ENCODE data around the gene TTC21B.

TTC21B gene

DNA sequence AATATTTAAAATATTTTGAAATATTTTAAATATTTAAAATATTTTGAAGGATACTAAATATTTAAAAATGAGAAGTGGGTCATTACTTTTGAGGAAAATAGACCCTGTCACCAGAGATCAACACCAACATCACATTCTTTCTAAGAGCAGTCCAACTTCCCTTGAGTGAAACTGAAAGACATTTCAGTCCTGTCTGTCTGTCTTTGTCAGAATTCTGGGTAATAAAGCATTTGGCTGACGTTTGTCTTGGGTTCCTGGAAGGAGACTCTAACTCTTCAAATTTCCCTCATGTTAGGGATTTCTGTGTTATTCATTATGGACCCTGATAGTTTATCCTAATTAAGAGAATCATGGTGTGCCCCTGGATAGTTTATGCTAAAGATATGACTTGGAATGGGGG, 32.8 kb downstream of the TTC21B start:
- DNase-seq = no peak

DNA sequence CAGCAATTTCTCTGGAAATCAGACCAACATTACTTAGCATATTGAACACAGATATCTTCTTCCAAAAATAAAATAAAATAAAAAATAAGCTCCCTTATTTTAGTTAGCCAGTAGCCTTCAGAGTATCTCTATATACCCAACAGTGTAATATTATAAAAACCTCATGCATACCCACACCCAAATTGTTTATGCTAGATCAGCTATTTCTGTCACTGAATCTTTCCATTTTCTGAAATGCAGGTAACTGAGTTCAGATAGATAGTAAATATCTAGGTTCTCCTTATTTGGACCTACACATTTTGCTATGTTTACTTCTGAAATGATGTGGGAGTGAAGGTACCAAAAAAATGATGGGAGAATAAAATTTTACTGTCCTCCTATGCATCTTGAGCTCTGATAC, 39.9 kb downstream of the TTC21B start:
- no peak for DNase-seq

DNA sequence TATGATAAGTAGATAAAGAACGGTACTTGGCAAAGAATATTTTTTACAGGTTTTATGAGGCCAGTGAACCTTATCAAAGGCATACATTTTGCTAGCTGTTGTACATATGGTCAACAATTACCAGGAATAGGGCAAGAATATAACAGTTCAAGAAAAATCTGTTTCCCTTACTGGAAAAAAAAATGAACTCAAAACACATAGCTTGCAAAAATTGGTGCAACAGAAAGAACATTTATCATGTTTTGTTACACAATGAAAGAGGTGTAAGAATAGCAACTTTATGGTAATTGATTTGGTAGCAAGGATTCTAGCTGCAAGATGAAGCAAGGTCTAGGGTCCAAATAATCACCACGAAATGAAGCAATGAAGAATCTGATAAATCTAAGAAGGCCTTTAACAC, 41.6 kb downstream of the TTC21B start:
- no peak for DNase-seq

DNA sequence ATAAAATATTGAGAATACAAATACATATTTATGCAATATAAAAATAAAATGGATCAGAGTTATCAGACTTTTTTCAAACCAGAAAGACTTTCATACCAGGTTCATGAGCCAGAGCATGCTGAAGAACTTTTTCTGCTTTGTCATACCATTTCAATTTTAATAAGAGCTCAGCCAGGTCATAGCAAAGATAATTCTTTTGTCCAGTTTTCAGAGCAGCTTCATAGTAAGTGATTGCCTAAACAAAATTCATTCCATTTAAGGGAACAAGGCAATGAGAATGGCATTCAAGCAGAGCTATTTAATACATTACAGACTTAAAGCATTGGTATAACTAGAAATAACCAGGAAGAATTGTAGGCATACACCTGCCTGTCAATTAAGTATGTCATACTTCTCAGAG, 42.3 kb downstream of the TTC21B start:
- no peak for DNase-seq

DNA sequence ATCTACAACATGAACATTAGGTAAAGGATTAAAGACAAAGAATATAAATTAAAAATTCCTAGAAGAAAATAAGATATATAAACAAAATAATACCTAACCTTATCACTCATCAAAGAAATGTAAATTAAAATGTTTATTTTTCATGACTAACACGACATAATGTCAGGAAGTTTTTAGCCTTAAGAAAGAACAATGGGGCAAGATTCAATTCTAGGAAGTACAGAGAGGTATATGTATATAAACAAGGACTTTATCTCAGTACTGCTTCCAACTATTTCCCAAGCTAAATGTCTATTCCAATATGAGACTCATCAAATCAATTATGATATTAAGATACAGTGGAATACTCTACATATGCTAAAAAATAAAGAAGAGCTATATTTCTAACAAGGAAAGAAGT, 44.1 kb downstream of the TTC21B start:
- DNase-seq = no peak

DNA sequence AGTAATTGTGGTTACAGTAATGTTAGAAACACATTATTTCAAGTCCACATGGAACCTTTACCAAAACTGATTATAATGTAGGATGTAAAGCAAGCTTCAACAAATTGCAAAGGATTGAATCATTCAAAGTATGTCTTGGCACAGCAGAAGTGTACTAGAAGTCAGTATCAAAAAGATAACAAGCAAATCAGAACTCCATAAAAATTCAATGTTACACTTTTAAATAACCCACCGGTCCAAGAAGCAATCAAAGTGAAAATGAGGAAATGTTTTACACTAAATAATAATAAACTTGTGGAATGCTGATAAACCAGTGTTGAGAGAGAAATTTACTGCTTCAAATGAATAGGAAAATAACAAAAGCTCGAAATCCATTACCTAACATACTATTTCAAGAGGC, 47.7 kb downstream of the TTC21B start:
- no peak for DNase-seq

DNA sequence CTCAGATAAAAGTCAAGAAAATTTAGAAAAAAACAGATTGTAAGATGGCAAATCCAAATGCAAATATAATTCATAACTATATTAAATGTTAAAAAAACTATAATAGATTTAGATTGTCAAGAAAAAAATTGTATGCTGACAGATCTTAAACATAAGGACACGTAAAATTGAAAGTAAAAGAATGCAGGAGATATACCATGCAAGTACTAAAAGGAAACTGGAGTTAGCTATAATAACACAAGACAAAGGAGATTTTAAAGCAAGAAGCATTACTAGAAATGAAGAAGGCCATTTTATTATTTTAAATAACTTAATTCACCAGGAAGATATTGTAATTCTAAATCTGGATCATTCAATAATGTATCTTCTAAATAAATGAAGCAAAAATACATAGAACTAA, 48.3 kb downstream of the TTC21B start:
- DNase-seq = no peak

DNA sequence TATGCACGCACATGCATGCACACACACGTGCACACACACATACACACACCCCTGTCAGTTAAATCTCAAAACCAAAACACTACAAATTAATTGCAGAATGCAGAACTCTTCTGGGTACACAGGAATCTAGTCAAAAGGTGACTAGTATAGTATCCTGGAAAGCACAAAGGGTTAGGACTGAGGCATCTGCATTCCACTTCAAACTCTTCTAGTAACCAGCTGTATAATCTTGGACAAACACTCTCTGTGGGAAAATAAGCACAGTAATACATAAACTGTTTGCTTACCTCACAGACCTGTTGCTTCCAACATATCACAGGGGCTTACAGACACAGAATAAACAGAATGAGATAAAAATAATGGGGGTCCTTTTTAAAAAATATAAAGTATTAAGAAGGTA, 49.1 kb downstream of the TTC21B start:
- no peak for DNase-seq

DNA sequence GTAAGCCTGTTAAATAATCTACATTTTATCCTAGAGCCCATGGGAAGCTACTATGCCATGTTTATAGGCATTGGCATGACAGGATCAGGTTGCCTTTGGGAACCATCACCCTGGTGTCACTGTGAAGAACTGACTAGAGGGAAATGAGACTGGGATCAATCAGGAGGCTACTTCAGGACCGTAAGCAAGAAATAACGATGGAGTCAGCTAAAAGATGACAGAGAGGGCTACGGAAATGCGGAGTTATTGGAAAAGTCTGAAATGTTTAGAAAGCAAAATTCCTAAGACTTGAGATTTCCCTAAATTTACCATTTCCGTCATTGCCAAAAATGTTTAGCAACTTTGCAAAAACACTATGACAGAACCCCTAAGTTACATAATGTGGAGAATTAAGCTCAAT, 50.2 kb downstream of the TTC21B start:
- DNase-seq = no peak

DNA sequence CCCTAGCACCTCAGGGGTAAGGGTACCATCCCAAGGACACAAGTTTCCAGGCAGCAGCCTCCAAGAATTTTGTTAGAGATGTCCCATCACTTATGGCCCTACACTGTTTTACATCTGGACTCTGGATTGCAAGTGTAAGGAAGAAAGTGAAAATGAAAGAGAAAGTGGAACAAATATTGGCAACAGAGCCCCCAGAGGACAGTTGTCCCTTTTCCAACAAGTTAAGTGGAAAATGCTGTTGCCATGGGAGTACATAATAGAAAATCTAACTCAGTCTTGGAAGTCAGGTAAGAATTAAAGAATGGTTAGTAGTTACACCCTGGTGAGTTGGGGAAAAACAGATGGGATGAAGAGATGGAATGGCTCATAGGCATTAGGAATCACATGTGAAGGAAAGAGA, 50.6 kb downstream of the TTC21B start:
- DNase-seq = no peak

DNA sequence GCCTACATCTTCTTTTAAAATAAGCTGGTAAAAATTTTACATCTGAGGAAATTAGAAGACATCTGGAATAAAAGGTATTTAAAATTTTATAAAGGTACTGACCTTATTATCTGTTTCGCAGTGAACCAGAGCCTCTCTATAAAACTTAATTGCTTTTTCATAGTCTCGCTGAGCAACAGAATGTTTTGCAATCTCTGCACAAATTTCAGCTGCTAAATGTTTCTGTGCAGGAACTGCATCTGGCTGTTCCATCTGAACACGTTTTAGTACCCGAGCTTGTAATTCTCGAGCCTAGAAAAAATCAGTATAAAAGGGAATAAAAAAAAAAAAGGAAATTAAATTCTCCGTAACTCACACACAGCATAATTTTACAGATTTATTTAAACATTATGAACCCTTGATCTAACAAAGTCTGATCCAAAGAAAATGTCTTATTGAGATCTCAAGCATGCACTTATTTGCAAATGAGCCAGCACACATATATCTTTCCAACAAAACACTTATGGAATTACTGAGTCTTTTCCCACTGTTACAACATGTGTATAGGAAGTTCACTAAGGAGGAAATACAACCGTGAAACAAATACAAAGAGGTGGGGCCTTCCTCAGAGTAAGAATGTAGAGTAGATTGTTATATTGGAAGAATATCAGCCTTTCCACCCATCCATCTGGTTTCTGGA, 51.8 kb downstream of the TTC21B start:
- no peak for DNase-seq

DNA sequence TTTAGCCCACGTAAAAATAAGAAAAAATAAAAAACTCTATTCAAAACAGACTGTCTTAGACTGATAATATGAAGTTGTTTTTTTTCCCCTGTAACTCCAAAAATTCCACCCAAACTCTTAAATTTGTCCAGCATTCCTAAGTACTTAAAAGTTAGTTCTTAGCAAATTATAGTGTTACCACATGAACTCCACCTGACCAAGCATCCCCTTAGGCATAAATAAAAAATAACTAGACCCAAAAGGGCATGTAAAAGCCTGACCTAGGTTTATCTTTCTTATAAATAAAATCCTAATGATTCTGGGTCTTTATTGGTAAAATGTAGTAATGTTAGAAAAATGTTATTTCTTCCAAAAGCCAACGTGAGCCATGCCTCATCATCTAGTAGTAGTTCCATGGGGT, 54.3 kb downstream of the TTC21B start:
- DNase-seq = no peak

DNA sequence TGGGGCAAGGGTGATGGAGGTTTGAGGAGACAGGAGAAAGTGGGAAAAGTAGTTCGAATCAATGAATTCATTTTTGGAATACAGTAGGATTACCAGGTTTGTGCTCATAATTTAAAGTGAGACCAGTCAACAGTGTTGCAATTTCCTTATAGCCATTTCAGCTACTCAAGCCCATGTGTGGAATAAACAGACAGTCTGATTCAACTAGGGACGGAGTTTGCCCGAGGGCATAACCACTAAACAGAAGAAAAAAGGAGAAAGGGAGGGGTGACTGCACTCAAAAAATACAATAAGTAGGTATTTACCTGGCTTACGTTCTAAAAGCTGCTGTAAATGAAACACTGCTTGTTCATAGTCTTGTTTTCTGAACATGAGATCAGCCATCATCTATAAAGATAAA, 55.2 kb downstream of the TTC21B start:
- DNase-seq = no peak

DNA sequence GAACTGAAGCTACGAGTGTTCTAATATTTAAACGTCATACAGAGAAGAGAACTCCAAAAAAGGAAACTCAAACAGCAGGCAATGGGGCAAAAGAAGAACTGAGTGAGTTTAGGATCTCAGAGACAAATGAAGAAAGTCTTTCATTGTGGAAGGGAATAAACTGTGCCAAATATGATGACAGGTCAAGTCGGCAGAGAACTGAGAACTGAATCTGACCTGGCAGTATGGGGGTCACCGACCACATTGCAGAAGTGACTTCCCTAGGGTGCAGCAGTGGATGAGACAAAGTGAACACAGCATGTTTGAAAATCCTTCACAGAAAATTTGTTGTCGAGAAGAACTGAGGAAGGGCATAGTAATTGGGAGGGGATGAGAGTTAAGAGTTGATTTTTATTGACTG, 55.9 kb downstream of the TTC21B start:
- DNase-seq = no peak

DNA sequence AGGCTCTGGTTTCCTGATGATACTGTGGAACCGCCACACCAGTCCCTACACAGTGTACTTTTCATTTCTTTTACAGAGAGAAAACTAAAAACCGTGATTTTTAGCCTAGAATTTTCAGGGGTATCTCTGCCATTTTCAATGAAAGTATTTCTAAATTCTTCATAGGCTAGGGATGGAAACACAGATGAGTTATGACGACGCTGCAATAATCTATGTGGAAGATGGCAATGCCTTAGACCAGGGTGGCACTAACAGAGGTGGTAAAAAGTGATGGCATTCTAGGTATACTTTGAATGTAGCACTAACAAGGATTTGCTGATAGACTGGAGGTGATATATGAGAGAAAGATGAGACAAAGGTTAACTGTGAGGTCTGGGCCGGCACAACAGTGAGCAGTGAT, 56.5 kb downstream of the TTC21B start:
- no peak for DNase-seq

DNA sequence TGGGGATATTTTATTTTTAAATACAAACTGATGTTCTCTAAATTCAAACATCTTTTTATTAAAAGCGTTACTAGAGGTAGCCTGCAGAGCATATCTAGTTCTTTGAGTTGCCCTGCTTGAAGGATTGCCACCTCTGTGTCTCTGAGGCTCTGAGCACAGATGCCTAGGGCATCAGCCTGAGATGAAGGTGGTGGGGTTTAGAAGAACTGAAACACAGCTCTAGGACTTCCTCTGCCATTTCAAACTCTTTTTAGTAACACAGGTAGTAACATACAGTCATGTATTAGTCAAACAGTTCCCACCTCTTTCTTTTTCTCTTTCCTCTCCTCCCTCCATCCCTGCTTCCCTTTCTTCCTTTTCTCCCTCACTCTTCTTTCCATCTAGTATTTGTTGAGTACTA, 57.6 kb downstream of the TTC21B start:
- no peak for DNase-seq

DNA sequence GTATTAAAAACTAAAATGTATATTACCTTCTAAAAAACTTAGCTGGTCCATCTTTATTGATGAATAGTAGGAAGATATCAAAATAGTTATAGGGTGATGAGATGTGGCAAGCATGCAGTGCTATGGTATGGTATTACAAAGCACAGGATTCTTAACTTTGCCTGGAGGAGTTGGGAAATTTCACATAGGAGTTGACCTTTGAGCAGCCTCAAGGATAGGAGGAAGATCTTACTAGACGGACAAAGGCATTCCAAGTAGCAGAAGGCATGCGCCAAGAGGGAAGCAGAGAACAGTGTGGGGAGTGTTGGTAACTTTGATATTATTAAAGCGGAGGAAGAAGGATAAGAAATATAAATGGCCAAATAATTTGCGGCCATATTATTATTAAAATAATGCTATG, 60.0 kb downstream of the TTC21B start:
- DNase-seq = no peak

DNA sequence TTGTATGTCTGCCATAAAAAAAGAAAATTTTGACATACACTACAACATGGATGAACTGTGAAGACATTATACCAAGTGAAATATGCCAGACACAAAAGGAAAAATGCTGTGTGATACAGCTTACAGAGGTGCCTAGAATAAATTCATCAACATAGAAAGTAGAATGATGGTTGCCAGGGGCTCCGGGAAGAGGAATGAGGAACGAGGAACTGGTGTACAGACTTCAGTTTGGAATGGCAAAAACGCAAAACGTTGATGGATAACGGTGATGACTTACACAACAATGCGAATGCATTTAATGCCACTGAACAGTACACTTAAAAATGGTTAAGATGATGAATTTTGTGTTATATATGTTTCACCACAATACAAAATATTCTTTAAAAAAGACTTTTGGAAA, 61.0 kb downstream of the TTC21B start:
- DNase-seq = no peak

DNA sequence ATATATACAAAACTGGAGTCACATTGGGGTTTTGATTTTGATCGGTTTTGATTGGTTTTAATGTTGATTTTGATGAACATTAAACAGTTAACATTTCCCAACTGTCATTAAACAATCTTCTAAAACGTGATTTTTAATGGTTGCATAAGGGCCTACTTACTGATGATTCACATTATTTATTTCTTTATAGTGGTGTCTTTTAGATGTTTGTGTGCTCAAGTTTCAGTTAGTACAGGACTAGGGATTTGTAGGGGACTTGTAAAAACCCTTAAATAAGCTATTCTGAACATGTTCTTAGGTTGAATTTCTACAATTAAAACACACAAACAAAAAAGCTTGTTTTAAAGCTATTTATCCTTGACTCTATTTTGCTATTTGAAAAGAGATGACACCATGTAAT, 61.6 kb downstream of the TTC21B start:
- DNase-seq = no peak

DNA sequence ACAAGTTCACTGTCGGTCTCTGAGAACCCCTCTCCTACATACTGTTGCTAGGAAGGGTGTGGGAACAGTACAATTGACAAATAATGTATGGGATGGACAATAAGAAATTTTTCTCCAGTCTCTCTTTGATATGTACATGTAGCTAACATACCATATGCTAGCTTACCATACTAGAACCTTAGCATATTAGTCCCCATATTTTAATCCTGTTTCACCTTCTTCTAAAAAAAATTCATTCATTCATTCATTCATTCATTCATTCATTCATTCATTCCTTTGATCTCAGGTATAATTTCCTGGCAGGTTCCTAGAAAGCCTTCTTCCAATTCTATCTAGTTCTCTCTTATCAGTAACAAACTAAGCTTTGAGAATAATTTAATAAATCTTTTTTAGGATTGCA, 62.2 kb downstream of the TTC21B start:
- no peak for DNase-seq

DNA sequence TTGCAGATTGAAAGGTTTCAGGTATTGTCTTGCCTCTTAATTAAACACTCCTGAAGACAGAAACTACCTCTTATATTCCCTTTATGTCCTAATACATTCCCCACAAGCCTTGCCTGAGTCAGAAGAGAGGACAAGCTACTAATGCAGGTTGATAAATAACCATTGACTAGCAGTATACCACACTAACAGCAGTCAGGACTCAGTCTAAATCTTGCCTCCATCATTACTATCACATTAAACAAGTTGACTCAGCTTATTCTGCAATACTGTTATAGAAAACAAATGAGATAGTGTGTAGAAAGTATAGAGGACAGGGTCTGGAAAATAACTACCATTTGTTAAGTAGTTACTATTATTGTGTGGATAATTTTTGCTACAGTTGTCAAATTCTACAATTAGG, 63.8 kb downstream of the TTC21B start:
- no peak for DNase-seq

DNA sequence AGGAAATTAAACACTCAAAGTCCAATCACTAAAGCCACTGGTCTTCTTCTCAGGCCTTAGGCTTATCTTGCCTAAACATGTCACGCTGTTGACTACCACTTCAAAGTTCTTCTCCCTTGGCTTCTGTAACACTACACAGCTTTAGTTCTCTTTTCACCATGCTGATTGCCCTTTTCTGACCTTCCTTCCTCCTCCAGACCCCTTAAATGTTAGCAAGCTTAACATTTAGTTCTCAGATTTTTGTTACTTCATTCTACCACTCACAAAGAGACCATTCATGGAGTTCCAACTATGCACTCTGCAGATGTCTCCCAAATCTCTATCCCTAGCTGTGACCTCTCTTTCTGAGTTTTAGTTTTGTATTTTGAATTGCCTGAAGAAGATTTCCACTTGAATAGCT, 64.4 kb downstream of the TTC21B start:
- DNase-seq = no peak

DNA sequence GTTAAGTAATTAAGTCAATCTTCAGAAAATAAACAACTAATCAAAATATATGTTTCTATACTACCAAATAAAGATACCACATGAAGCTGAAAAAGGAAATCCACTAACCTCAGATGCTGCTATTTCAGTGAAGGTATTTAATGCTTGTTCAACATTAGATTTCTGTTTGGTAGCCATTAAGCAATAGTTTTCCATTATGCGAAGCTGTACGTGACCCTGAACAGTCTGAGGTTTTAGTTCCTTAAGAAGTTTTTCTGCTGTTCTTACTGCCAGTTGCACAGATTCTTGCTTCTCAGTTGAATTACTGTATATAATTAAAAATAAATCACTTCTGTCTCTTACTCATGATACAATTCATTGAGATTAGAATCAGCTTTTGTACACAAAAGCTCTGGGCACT, 65.4 kb downstream of the TTC21B start:
- DNase-seq = no peak

DNA sequence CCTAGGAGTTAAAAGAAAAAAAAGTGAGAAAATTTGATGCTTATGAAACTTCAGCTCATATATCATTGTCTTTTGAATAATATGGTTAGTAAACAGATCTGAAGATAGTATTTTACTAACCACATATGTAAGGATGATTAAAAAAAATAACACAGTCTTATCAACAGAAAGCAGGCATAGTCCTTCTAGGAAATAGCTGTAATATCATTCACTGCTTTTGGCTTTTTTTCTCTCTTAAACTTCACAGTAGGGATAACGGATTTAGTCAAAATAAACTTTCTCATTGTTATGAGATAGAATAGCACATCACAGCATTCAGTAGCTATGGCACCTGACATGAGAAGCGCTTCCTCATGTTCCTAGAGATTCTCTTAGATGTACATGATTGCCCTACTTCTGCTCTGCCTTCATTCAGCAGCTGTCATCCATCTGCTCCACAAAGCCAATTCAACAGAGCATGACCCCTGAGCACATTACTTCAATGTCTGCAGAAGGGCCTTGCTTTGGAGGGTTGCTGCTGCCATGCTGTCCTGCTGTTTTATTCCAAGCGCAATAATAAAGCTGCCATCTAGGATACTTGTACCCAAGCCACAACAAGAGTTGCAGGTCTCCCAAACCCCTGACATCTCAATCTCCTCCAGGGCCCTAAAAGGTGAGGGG, 67.0 kb downstream of the TTC21B start:
- no peak for DNase-seq

Measured in NCI-H446 treated with DMSO at 0.1 percent for 48 hours (cell line).